Cortex of kidney (tissue), 1 donor: ENCODE data around the gene NDN.
"Not testable (repeated sequence)": the region's sequence is repeated elsewhere in the genome, so short reads cannot be mapped to it uniquely, and the experiment has no call there.

Experiments
- DNase-seq: peaks from one replicate; lab custom pipeline; 2025; lab: John Stamatoyannopoulos, UW

The NDN gene, protein sequence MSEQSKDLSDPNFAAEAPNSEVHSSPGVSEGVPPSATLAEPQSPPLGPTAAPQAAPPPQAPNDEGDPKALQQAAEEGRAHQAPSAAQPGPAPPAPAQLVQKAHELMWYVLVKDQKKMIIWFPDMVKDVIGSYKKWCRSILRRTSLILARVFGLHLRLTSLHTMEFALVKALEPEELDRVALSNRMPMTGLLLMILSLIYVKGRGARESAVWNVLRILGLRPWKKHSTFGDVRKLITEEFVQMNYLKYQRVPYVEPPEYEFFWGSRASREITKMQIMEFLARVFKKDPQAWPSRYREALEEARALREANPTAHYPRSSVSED

DNA sequence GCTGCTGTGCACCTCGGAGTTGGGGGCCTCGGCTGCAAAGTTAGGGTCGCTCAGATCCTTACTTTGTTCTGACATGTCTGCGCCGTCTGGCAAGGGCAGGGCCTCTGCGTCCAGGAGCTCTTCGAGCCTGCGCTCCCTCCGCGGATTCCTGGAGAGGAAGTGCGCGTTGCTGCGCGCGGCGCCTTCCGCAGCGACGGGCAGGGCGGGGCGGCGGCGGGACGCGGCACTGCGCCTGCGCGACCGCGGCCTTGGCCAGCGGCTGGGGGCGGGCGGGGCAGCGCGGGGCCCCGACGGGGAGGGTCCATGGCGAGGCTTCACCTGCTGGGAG is at the start of gene NDN:
NDN (minus strand) TSS at position 163 of the 328 bp plus-strand sequence; CDS start at position 75, 88 bp downstream.
- DNase-seq: no peak

DNA sequence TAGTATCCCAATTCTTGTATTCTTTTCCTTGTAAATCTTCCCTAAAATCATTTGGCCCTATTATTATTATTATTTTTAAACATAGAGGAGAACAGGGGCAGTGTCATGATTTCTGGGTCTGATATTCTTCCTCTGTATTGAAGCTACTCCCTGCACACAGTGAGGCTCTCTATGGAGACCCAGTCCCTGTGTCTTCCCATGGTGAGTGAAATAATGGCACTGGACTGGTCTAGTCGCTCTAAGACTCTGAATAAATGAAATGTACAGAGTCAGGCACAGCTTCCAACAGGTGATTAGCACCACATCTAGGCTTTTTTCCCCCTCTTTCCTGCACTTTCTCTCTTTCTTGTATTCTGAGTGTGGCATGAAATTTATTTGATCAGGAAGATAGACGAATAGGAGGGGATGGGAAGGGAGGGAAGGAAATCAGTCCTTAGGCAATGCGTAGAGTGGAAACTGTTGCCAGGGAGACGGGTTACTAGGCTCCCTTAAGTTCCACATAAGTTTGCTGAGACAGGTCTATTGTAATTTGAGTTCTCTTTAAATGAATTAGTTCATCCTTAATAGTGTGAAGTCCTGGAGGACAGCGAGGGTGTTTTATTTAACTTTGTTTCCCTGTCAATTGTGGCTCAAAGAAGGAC is 49.0 kb upstream of the NDN start:
- no peak for DNase-seq

DNA sequence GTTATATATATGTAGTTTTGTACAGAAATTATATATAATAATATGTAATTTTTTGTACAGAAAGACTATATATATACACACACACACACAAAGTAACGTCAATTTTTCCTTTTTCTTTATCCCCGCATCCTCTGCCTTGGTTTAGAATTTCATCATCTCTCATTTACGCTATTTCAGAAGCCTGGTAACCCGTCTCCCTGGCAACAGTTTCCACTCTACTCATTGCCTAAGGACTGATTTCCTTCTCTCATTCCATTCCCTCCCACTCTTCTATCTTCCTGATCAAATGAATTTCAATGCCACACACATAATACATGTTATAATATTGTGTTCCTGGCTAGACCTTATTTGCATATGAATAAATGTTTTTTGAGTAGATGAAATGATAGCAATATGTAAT is 47.8 kb upstream of the NDN start:
- DNase-seq: no peak

DNA sequence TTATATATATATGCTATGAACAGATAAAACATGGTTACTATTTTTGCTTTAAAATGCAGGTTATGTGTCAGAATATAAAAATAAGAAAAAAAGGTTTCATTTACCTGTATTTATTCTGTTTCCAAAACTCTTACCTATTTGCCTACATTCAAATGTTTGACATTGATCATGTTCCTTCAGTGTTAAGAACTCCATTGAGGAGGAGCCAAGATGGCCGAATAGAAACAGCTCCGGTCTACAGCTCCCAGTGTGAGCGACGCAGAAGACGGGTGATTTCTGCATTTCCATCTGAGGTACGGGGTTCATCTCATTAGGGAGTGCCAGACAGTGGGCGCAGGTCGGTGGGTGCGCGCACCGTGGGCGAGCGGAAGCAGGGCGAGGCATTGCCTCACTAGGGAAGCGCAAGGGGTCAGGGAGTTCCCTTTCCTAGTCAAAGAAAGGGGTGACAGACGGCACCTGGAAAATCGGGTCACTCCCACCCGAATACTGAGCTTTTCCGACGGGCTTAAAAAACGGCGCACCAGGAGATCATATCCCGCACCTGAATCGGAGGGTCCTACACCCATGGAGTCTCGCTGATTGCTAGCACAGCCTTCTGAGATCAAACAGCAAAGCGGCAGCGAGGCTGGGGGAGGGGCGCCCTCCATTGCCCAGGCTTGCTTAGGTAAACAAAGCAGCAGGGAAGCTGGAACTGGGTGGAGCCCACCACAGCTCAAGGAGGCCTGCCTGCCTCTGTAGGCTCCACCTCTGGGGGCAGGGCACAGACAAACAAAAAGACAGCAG is 27.0 kb upstream of the NDN start:
- not testable (repeated sequence) for DNase-seq

DNA sequence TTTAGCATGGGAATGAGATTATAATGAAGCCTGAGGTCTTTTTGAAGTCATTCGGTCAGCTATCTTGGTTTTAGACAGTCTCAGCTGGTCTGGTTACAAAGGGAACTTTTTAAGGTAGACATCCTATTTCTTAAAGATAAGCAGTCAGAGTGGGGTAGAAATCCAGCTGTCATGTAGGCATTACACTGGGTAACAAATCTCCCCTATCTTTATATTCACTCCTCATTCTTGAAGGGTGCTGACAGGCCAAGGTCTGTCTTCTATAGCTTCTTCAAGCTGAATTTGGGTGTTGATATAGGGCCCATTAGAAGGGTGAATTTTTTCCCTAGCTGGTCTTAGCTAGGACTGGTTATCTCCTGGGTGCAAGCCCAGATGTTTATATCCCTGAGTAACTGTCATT is 21.2 kb upstream of the NDN start:
- DNase-seq: no peak

DNA sequence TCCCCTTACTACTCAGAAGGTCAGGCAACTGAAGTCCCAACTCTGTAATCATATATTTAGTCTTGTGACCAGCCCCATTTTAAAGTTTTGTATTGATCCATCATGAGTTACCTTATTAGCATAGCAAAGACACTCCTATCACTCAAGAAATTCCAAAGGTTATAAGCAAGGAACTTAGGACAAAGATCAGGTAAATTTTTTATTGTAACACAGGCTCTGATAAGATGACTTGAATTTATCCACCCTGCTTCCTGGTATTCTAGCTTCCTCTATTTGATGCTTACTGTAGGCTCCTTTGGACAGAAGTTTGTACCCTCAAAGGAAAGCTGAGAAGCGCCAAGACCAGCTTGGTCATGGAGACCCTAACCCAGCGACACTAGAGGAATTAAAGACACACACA is 8.2 kb upstream of the NDN start:
- DNase-seq: no peak

DNA sequence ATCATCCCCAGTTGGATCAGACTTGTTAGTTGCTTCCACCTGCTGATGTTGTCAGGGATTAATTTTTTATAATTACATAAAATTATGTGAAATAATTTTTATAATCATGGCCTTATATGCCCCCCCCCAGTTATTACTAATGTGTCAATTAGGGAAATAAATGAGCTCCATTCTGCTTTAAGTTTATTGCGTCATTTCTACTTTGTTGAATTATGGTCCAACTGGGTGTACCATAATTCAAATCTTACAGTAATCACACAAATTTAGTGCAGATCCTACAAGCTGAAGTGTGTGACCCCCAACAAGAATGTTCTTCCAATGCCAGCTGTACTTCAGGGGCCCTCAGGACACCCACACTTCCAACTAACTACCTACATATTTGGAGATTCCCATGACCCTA is 7.5 kb upstream of the NDN start:
- no peak for DNase-seq

DNA sequence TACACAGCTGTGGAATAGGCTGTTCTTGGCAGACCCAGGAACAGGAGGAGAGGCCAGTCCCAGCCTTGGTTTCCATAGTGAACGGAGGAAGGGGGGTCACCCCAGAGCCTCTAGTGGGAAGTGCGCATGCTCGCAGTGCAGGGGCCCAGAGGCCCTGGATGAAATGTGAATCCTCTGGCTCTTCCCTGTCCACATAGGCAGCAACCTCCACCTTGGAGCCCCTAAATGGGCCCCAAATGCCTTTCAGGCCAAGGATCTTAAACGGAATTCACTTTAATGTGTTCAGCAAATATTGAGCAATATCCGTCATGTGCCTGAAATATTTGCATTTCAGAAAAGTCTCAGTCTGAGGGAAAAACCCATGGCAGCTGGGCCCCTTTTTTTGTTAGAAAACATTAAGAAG is 3.3 kb upstream of the NDN start:
- DNase-seq: no peak

DNA sequence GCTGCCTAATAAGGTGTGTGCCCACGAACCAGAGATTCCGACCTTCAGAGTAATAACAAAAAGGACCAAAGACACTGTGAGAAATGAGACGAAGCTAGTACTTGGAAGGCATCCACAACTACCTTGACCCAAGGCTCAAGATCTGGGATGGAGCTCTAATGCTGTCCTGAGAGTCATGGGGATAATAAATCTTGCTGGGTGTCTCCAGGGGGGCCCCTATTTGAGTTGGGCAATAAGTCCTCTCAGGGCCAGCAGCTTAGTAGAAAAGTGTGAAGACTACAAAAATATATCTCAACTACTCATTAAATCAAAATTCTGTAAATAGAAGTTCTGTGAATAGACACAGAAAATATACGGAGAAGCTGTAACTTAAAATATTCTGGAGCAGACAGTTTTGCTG is 2.9 kb upstream of the NDN start:
- no peak for DNase-seq

DNA sequence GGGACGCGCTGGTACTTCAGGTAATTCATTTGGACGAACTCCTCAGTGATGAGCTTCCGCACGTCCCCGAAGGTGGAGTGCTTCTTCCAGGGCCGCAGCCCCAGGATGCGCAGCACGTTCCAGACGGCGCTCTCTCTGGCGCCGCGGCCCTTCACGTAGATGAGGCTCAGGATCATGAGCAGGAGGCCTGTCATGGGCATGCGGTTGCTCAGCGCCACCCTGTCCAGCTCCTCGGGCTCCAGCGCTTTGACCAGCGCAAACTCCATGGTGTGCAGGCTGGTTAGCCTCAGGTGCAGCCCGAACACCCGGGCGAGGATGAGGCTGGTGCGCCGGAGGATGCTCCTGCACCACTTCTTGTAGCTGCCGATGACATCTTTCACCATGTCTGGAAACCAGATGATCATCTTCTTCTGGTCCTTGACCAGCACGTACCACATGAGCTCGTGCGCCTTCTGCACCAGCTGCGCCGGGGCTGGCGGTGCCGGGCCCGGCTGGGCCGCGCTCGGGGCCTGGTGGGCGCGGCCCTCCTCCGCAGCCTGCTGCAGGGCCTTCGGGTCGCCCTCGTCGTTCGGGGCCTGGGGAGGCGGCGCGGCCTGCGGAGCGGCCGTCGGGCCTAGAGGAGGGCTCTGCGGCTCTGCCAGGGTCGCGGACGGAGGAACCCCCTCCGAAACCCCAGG is 501 bp downstream of the NDN start:
- no peak for DNase-seq

DNA sequence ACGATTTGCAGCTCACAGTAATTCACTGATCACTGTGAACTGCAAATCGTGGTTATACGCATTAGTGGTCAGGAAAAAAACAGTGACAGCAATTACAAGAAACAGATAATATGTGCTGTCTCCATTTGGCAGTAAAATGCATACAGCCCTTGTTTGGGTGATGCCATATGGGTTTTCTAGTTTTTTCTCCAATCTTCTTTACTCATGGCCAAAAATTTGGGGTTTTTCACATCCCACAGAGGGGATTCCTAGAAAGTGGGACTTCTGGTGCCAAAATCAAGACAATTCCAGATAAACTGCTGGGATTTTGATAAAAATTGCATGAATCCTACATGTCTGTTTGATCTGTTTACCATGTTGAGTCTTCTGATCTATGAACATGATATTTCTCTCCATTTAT is 15.6 kb downstream of the NDN start:
- no peak for DNase-seq

DNA sequence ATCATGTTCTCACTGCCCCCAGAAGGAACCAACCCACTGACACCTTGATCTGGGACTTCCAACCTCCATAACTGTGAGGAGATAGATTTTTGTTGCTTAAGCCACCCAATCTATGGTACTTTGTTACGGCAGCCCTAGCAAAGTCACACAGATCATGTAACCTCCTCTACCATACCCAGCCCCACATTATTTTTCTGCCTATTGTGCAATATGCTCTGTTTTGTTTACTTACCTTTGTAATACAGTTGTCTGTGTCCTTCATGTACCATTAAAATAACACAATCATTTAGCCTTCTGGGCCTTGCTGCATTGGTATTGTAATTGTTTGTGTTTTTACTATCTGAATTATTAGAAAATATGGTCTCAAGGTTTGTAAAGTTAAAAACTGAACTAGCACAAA is 16.1 kb downstream of the NDN start:
- DNase-seq: no peak

DNA sequence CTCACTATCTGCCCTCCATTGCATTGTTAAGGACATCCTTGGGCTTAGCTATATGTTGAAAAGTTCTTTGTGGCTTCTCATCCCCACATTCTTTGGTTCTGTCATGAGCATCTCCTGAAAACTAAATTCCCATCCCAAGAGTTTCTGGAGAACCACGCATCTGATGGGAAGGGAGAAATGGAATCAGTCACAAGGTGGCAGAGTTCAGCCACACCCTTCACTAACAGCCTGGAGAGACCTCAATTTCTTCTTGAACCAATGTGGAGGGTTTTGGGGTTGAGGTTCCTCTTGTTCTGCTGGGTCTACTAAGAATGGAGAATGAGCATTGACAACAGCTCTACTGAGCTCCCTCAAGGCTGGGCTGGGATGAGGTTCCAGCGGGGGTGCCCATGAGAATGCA is 23.9 kb downstream of the NDN start:
- DNase-seq: no peak

DNA sequence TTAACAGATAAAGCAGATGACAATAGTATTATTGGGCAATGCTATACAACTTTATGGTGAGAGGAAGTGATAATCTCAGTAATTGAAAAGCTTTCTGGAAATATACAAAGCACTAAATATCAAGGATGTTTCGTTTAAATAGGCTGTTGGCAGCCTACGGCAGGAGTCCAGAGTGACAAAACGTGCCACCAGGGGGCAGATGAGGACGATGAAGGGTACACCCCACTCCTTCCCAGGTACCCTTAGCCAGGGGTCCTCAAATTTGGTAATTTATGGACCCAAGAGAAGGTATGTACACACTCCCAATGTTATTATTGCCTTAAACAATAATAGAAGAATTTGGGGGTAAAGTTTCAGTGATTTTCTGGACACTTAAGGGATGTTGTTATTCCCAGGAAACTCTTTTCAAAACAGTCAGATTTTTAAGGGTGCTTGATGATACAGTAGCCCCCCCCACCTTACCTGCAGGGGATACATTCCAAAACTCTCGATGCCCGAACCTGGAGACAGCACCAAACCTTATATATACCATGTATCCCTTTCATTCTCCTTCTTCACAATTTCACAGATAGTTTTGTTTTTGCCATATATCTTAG is 38.1 kb downstream of the NDN start:
- no peak for DNase-seq

DNA sequence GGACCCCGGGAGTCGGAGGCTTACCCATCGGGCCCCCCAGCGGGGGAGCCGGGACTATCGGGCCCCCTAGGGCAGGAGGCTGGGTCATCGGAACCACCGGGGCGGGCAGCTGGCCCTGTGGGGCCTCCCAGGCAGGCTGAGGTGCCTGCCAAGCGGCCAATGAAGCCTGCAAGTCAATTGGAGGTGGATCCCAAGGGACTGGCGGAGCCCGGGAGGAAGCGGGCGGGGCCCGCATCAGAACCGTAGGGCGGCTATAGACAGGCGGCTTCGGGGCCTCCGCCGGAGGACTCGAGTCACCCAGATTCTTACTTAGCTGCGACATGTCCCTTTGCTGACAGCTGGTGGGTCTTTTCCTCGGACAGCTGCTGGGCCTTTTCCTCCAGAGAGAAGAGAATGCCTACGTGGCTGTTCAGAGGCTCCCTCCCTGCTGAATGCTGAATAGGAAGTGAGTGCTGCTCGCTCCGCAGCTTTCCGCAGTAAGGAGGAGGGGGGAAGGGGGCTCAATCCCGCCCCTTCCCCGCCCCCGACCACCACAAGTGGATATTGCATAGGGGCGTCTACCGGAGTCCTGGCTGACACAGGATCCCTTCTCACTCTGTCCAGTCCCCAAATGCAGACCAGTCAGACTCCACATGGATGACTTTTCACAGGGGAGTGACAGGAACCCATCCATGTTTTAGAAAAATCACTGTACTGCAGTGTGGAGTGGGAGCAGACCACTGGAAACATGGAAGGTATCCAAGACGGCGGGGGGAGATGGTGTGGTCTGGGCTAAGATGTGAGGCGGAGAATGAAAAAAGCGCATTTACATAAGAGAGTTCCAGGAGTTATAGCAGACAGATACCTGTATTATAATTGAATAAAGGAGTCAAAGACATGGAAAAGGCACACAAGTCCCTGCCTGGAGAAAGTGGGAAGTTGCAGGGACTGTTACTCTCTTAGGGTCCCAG is 39.4 kb downstream of the NDN start, which contains the start of gene MAGEL2:
MAGEL2 (minus strand) TSS at position 447 of the 950 bp plus-strand sequence; CDS start at position 322, 125 bp downstream.
- no peak for DNase-seq

DNA sequence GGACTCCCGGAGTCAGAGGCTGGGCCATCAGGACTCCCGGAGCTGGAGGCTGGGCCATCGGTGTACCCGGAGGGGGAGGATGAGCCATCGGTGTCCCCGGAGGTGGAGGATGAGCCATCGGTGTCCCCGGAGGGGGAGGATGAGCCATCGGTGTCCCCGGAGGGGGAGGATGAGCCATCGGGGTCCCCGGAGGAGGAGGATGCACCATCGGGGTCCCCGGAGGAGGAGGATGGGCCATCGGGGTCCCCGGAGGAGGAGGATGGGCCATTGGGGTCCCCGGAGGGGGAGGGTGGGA is 40.2 kb downstream of the NDN start:
- DNase-seq: no peak

DNA sequence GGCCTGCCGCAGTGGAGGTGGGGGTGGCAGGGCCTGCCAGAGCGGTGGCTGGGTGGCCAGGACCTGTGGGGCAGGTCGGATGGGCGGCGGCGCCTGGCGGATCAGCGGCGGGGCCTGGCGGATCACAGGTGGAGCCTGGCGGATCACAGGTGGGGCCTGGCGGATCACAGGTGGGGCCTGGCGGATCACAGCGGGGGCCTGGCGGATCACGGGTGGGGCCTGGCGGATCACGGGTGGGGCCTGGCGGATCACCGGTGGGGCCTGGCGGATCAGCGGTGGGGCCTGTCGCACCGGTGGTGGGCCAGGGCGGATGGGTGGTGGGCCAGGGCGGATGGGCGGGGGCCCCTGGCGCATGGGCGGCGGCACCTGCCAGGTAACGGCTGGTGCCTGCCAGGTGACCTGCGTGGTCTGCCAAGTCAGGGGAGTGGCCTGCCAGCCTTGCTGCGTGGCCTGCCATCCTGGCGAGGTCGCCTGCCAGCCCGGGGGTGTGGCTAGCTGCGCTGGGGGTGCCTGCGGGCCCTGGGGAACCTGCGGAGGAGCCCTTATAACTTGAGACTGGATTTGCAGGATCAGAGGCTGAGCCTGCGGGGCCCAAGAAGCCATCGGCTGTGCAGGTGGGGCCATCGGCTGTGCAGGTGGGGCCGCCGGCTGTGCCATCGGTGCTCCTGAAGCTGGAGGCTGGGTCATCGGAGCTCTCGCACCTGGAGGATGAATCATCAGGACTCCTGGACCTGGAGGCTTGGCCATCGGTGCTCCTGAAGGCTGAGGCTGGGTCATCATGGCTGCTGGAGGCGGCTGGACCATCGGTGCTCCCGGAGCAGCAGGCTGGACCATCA is 40.7 kb downstream of the NDN start:
- no peak for DNase-seq

DNA sequence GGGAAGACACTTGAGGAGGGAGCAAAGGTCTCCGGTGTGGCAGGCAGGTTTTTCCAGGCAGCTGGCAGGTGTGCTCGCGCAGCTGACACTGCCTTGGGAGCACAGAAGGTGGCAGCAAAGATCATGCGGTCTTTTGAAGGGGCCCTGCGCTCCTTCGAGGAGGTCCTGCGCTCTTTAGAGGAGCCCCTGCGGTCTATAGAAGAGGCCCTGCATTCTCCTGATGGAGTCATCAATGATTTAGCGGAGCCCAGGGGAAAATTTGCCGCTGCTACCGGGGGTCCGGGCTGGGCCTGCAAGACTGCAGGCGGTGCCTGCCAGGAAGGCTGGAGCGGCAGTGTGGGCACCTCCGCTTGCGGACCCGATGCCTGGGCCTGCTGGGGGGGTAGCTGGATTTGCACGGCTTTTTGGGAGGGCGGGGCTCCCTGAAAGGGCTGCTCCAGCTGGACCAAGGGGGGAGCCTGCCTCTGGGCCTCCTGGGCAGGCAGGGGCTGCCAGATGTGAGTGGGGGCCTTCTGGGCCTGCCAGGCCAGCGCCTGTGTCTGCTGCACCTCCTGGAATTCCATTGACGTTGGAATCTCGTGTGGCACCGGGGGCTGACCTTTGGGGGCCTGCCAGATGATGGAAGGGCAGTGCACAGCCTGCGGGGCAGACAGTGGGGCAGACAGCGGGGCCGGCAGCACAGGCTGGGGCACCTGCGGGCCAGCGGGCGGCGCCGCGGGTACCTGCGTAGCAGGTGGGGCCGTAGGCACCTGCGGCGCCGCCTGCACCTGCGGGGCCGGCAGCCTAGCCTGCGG is 41.5 kb downstream of the NDN start:
- DNase-seq: no peak

DNA sequence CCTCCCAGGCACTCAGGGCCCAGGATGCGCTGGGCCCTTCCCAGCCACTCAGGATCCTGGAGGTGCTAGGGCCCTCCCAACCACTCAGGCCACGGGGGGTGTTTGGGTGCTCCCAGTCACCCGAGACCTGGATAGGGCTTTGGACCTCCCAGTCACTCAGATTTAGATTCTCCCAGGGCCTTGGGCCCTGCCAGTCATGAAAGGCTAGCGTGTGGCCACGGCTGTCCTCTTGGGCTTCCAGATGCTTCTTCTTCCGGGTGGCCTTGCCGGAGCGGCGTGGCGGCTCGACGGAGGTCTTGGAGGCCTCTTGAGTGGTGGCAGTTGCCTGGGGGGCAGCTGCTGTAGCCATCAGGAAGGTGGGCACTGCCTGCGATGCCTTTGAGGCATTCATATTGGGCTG is 42.3 kb downstream of the NDN start:
- no peak for DNase-seq
